ENCODE results near the gene NOL4L. TPM values are rescaled to one million over a fixed set of nuclear protein-coding genes. Genes with fewer than 3 reads are reported as not detected.

The NOL4L gene
- total RNA-seq, 4 donors from 2014 or later: 18.5 to 29.9 (median 24.8) TPM

- peaks cover 0 to 16% of the 10 kb centered on the region in 2 donors for H3K4me1 ChIP-seq
- intact Hi-C loops (cut with DNase I): no loop called here
- H3K27me3 ChIP-seq: no peaks in the 10 kb centered on the region
- H3K36me3 ChIP-seq: no peaks in the 10 kb centered on the region
- no peaks in the 10 kb centered on the region for H3K9me3 ChIP-seq
- WGBS, 2 donors: 75 to 76% methylated on average over 18 of the region's 18 CpGs
- TF ChIP-seq POLR2A (IDR thresholded peaks at IDR 0.05) (no peak), CTCF (IDR thresholded peaks at IDR 0.05) (no peak)
- no peak overlapping the region for H3K4me3 ChIP-seq (replicated peaks in 1 of 3)
- DNase-seq: no peak
- no peak overlapping the region for H3K27ac ChIP-seq
These were observed 49.7 kb downstream of the NOL4L start for GRCh38 chr20:32535316-32535952.

GRCh38 chr20:32534661-32535240 lies 50.4 kb downstream of the NOL4L start:
- Histone ChIP-seq H3K27ac (no peak overlapping the region), H3K36me3 (no peaks in the 10 kb centered on the region), H3K4me3 (replicated peaks in 1 of 3) (no peak overlapping the region), H3K27me3 (no peaks in the 10 kb centered on the region), H3K4me1 (peaks cover 0 to 16% of the 10 kb centered on the region in 2 donors), H3K9me3 (no peaks in the 10 kb centered on the region)
- no peak for DNase-seq
- no peak for TF ChIP-seq POLR2A (IDR thresholded peaks at IDR 0.05)
- WGBS, 2 donors: 73 to 74% methylated on average over 8 of the region's 8 CpGs
- intact Hi-C loops (cut with DNase I): no loop called here

DNA sequence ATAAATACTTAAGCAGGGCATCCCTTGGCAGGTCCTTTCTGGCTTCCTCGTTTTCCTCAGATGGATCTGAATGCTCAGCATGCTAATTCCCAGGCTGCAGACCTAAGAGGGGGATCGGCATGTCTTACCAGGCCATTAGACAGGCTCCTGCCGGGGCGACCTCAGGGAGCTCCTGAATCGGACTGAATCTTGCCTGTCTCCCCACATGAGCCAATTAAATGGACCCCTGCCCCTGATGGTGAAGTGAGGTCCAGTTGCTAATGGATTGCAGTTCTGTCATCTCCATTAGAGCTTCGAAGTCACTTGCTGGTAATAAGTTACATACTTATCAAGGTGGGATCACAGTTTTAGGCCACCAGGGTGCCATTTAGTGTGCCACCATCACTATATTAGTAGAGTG lies 51.4 kb downstream of the NOL4L start:
- intact Hi-C loops (cut with DNase I): no loop called here
- 91 to 92% methylated on average over 6 of the region's 6 CpGs for WGBS, 2 donors
- H3K36me3 ChIP-seq: no peaks in the 10 kb centered on the region
- H3K9me3 ChIP-seq: no peaks in the 10 kb centered on the region
- peaks cover 0 to 13% of the 10 kb centered on the region in 2 donors for H3K4me1 ChIP-seq
- no peak overlapping the region for H3K4me3 ChIP-seq (replicated peaks in 1 of 3)
- DNase-seq: no peak
- no peaks in the 10 kb centered on the region for H3K27me3 ChIP-seq
- no peak overlapping the region for H3K27ac ChIP-seq
- TF ChIP-seq CTCF (IDR thresholded peaks at IDR 0.05) (no peak), POLR2A (IDR thresholded peaks at IDR 0.05) (no peak)

DNA sequence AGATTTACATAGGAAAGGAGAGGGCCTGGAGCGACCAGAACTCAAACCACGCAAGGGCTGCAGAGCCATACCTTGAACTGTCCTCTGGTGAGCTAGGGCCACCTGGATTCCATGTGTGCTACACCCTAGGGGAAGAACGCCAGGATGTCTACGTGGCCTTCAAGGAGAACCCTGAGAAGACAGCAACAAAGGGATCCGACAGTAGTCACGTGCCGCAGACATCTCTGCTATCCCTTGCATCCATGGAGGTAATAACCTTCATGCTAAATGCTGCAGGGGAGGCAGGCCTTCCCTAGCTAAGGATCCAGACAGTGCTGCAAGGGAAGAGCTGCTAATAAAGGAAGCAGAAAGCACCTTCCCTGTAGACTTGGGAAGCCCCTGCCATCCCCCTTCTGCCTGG lies 52.9 kb downstream of the NOL4L start:
- intact Hi-C loops (cut with DNase I): no loop called here

DNA sequence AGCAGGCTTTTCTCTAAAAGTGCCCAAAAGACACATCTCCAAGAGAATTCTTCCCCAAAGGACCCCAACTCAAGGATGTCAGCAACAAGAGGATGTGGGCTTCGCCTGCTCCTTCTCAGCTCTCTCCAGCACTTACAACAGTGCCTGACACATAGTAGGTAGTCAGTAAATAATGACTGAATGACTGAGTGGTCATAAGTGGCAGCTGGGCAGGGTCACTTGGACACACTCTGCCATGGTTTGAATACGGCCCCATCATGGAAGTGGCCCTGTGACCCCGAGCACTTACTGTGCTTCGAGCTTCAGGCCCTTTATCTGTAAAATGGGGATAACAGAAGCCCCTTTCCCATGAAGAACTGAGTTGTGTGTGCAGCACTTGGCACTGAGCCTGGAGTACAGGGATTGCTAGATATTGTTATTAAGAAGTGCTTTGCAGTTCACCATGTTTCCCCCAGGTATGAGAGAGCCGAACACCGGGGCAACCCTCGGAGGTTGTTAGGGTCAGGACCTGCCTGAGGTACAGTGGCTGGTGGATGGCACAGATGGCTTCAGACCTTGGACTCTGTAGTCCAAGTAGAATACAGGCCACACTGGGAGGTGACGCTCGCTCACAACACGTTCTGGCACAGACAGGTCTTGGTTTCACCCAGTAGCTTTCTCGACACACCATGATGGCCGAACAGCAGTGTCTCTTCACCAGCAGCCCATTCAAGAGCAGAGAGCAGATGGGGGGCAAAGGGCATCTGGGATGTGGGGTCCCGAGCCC lies 56.0 kb downstream of the NOL4L start:
- no peaks in the 10 kb centered on the region for H3K36me3 ChIP-seq
- H3K4me3 ChIP-seq (replicated peaks in 1 of 3): no peak overlapping the region
- intact Hi-C loops (cut with DNase I): loop anchor here (10.0 kb wide), 1 partner anchor 256 kb away; no protein-coding TSS in a partner anchor
- TF ChIP-seq CTCF (IDR thresholded peaks at IDR 0.05): no peak
- TF ChIP-seq POLR2A (IDR thresholded peaks at IDR 0.05): no peak
- H3K4me1 ChIP-seq: peaks cover 0 to 13% of the 10 kb centered on the region in 2 donors
- no peak for DNase-seq
- H3K27ac ChIP-seq: no peak overlapping the region
- H3K9me3 ChIP-seq: no peaks in the 10 kb centered on the region
- 96 to 97% methylated on average over 12 to 13 of the region's 13 CpGs for WGBS, 2 donors
- H3K27me3 ChIP-seq: no peaks in the 10 kb centered on the region

More for the DNA sequence above, 52.9 kb downstream of the NOL4L start:
- no peaks in the 10 kb centered on the region for H3K27me3 ChIP-seq
- H3K36me3 ChIP-seq: no peaks in the 10 kb centered on the region
- TF ChIP-seq CTCF (IDR thresholded peaks at IDR 0.05) (no peak), POLR2A (IDR thresholded peaks at IDR 0.05) (no peak)
- no peak overlapping the region for H3K4me3 ChIP-seq (replicated peaks in 1 of 3)
- H3K27ac ChIP-seq: no peak overlapping the region
- H3K9me3 ChIP-seq: no peaks in the 10 kb centered on the region
- H3K4me1 ChIP-seq: peaks cover 0 to 12% of the 10 kb centered on the region in 2 donors
- no peak for DNase-seq
- 96 to 98% methylated on average over 7 of the region's 7 CpGs for WGBS, 2 donors

All from thyroid gland (tissue), 4 donors.